Peyer's patch (tissue), 4 donors: ENCODE measurements around the gene TGM5.

ENCODE experiments used
- CTCF ChIP-seq, 6 experiments: fragments of 450-650 bp in 4 of 6; fragments of 200-600 bp in 2 of 6; sonication (generic) in 1 of 6; IDR thresholded peaks; one replicate each; pipeline ENCODE4 v1.5.1; 2017 to 2019; ENCODE audit warnings: antibody characterized with exemption in 6 of 6, mild to moderate bottlenecking in 3 of 6, moderate library complexity in 1 of 6
- POLR2A ChIP-seq, 2 donors: fragments of 450-650 bp; IDR thresholded peaks; one replicate each; pipeline ENCODE4 v1.5.1; 2017; ENCODE audit warnings: antibody characterized with exemption in 2 of 2, mild to moderate bottlenecking in 2 of 2, moderate library complexity in 2 of 2

- TF ChIP-seq CTCF (IDR thresholded peaks at IDR 0.05), result no peak
- no peak for TF ChIP-seq POLR2A (IDR thresholded peaks at IDR 0.05)
Measured at GRCh38 chr15:43235536-43235935, 31.2 kb downstream of the TGM5 start.
